ENCODE measurements around the gene RNF207.

GRCh38 chr1:6269296-6269695 is 63.4 kb downstream of the RNF207 start:
- no peak for TF ChIP-seq POLR2A (IDR thresholded peaks at IDR 0.05; ENCODE audit: extremely low read depth, insufficient read length)
- TF ChIP-seq CTCF (IDR thresholded peaks at IDR 0.05; ENCODE audit: low read depth, low read length): no peak
- TF ChIP-seq MAX (IDR thresholded peaks at IDR 0.05; ENCODE audit: low read depth, low read length): no peak
